HEK293 (cell line): ENCODE results near the gene SORT1.

Experiments
- ZBTB20 ChIP-seq: fragments of 450-650 bp; formaldehyde crosslinking; IDR thresholded peaks from 2 replicates; pipeline ENCODE4 v1.5.1; 2016; ENCODE audit warnings: missing biosample characterization, missing genetic modification characterization
- ZNF292 ChIP-seq: fragments of 450-650 bp; formaldehyde crosslinking; IDR thresholded peaks from 2 replicates; pipeline ENCODE4 v1.5.1; 2016; ENCODE audit warnings: low read depth, missing biosample characterization, missing genetic modification characterization, borderline replicate concordance
- ZNF350 ChIP-seq: fragments of 450-650 bp; formaldehyde crosslinking; IDR thresholded peaks from 2 replicates; pipeline ENCODE4 v1.5.0; 2017; ENCODE audit warnings: missing biosample characterization, mild to moderate bottlenecking, missing genetic modification characterization
- ZSCAN30 ChIP-seq: fragments of 450-650 bp; IDR thresholded peaks from 2 replicates; pipeline ENCODE4 v1.5.1; 2018; ENCODE audit warnings: missing biosample characterization, mild to moderate bottlenecking, missing genetic modification characterization, moderate library complexity
- TF ChIP-seq, protein P1 (sequence below): fragments of 450-650 bp; IDR thresholded peaks from 2 replicates; pipeline ENCODE4 v1.5.1; 2018; ENCODE audit warnings: missing biosample characterization, mild to moderate bottlenecking, missing genetic modification characterization
- TF ChIP-seq, protein P2 (sequence below): fragments of 450-650 bp; formaldehyde crosslinking; IDR thresholded peaks from 2 replicates; pipeline ENCODE4 v1.5.1; 2016; ENCODE audit warnings: missing biosample characterization, missing genetic modification characterization
- TF ChIP-seq, protein P3 (sequence below): fragments of 450-650 bp; formaldehyde crosslinking; IDR thresholded peaks from 2 replicates; pipeline ENCODE4 v1.5.1; 2016; ENCODE audit warnings: missing biosample characterization, missing genetic modification characterization, low read depth
- TF ChIP-seq, protein P4 (sequence below): fragments of 450-650 bp; formaldehyde crosslinking; IDR thresholded peaks from 2 replicates; pipeline ENCODE4 v1.5.0; 2017; ENCODE audit warnings: missing biosample characterization, missing genetic modification characterization, borderline replicate concordance

DNA sequence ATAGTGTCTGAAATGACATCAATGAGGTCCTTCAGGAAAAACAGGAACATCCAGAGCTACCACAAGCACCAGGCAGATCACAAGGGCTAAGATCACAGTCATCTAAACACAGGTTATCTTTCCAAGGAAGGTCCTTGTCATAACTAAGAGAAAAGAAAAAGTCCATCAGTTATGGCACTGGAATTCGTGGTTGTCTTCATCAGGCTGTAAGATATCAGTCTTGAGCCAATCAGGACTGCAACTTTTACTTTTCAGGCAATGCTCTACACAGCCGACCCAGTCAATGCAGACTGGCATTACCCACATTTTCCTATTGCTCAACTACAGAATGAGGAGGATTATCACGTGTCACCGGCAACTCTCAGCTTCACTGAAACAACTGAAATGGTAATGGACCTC is 26.4 kb downstream of the SORT1 start:
- TF ChIP-seq ZSCAN30 (no peak), ZNF350 (no peak), ZNF292 (tag by site-specific recombination) (no peak), ZBTB20 (no peak)
- TF ChIP-seq, protein P1, sequence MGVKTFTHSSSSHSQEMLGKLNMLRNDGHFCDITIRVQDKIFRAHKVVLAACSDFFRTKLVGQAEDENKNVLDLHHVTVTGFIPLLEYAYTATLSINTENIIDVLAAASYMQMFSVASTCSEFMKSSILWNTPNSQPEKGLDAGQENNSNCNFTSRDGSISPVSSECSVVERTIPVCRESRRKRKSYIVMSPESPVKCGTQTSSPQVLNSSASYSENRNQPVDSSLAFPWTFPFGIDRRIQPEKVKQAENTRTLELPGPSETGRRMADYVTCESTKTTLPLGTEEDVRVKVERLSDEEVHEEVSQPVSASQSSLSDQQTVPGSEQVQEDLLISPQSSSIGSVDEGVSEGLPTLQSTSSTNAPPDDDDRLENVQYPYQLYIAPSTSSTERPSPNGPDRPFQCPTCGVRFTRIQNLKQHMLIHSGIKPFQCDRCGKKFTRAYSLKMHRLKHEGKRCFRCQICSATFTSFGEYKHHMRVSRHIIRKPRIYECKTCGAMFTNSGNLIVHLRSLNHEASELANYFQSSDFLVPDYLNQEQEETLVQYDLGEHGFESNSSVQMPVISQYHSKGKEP: no peak
- TF ChIP-seq, protein P2, sequence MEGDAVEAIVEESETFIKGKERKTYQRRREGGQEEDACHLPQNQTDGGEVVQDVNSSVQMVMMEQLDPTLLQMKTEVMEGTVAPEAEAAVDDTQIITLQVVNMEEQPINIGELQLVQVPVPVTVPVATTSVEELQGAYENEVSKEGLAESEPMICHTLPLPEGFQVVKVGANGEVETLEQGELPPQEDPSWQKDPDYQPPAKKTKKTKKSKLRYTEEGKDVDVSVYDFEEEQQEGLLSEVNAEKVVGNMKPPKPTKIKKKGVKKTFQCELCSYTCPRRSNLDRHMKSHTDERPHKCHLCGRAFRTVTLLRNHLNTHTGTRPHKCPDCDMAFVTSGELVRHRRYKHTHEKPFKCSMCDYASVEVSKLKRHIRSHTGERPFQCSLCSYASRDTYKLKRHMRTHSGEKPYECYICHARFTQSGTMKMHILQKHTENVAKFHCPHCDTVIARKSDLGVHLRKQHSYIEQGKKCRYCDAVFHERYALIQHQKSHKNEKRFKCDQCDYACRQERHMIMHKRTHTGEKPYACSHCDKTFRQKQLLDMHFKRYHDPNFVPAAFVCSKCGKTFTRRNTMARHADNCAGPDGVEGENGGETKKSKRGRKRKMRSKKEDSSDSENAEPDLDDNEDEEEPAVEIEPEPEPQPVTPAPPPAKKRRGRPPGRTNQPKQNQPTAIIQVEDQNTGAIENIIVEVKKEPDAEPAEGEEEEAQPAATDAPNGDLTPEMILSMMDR (tag by site-specific recombination): no peak
- TF ChIP-seq, protein P3, sequence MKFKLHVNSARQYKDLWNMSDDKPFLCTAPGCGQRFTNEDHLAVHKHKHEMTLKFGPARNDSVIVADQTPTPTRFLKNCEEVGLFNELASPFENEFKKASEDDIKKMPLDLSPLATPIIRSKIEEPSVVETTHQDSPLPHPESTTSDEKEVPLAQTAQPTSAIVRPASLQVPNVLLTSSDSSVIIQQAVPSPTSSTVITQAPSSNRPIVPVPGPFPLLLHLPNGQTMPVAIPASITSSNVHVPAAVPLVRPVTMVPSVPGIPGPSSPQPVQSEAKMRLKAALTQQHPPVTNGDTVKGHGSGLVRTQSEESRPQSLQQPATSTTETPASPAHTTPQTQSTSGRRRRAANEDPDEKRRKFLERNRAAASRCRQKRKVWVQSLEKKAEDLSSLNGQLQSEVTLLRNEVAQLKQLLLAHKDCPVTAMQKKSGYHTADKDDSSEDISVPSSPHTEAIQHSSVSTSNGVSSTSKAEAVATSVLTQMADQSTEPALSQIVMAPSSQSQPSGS (tag by site-specific recombination): no peak
- TF ChIP-seq, protein P4, sequence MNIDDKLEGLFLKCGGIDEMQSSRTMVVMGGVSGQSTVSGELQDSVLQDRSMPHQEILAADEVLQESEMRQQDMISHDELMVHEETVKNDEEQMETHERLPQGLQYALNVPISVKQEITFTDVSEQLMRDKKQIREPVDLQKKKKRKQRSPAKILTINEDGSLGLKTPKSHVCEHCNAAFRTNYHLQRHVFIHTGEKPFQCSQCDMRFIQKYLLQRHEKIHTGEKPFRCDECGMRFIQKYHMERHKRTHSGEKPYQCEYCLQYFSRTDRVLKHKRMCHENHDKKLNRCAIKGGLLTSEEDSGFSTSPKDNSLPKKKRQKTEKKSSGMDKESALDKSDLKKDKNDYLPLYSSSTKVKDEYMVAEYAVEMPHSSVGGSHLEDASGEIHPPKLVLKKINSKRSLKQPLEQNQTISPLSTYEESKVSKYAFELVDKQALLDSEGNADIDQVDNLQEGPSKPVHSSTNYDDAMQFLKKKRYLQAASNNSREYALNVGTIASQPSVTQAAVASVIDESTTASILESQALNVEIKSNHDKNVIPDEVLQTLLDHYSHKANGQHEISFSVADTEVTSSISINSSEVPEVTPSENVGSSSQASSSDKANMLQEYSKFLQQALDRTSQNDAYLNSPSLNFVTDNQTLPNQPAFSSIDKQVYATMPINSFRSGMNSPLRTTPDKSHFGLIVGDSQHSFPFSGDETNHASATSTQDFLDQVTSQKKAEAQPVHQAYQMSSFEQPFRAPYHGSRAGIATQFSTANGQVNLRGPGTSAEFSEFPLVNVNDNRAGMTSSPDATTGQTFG (tag by site-specific recombination): no peak
